SU-DHL-6 (cell line): Measurements from ENCODE around the gene NEK3.
"Not testable (repeated sequence)": the region's sequence is repeated elsewhere in the genome, so short reads cannot be mapped to it uniquely, and the experiment has no call there.

ENCODE experiments used
- H2AFZ ChIP-seq: fragments of 200-600 bp; sonication (generic); 2 replicates; pipeline ENCODE4 v1.6.1; 2014; ENCODE audit warnings: low read depth, mild to moderate bottlenecking, moderate library complexity, mixed read lengths, antibody characterized with exemption, low read length; ENCODE audit not compliant: severe bottlenecking
- H3F3A ChIP-seq: fragments of 200-600 bp; shearing (Covaris generic); 2 replicates; pipeline ENCODE4 v1.6.0; 2016; ENCODE audit warnings: antibody characterized with exemption, mild to moderate bottlenecking; ENCODE audit not compliant: insufficient read depth
- H3K27ac ChIP-seq: fragments of 200-600 bp; sonication (generic); 2 replicates; pipeline ENCODE4 v1.5.1; 2016; ENCODE audit warnings: low read depth, mild to moderate bottlenecking, low read length, moderate library complexity, mixed read lengths
- H3K27me3 ChIP-seq: fragments of 200-600 bp; sonication (generic), shearing (Covaris generic); 2 replicates; pipeline ENCODE4 v1.6.0; 2014; ENCODE audit warnings: mild to moderate bottlenecking, low read length
- H3K36me3 ChIP-seq: fragments of 200-600 bp; sonication (generic); 2 replicates; pipeline ENCODE4 v1.6.1; 2014; ENCODE audit warnings: mild to moderate bottlenecking, low read length, mixed read lengths
- H3K4me2 ChIP-seq: fragments of 300-600, 200-600 bp; shearing (Covaris generic), sonication (generic); 2 replicates; pipeline ENCODE4 v1.6.0; 2014; ENCODE audit warnings: low read length, low read depth, mild to moderate bottlenecking; ENCODE audit not compliant: poor library complexity, severe bottlenecking
- H3K4me3 ChIP-seq: fragments of 200-600 bp; sonication (generic); 2 replicates; pipeline ENCODE4 v1.5.1; 2014; ENCODE audit warnings: antibody characterized with exemption, low read length, mild to moderate bottlenecking, mixed read lengths; ENCODE audit not compliant: insufficient read depth, poor library complexity, severe bottlenecking
- H3K79me2 ChIP-seq: fragments of 200-600 bp; sonication (generic); 2 replicates; pipeline ENCODE4 v1.6.1; 2014; ENCODE audit warnings: mild to moderate bottlenecking, low read length, moderate library complexity; ENCODE audit not compliant: insufficient read depth
- H3K9ac ChIP-seq: fragments of 200-600 bp; sonication (generic); 2 replicates; pipeline ENCODE4 v1.7.0; 2014; ENCODE audit warnings: mild to moderate bottlenecking, low read length
- H3K9me2 ChIP-seq: fragments of 200-600 bp; sonication (generic); replicated peaks from 2 replicates; pipeline ENCODE4 v1.6.1; 2014; ENCODE audit warnings: low read length; ENCODE audit not compliant: insufficient read depth
- H3K9me3 ChIP-seq: fragments of 200-600 bp; sonication (generic); 2 replicates; pipeline ENCODE4 v1.6.1; 2014; ENCODE audit warnings: low read length, mixed read lengths; ENCODE audit not compliant: insufficient read depth
- H4K20me1 ChIP-seq: fragments of 200-600 bp; sonication (generic); 2 replicates; pipeline ENCODE4 v1.6.1; 2014; ENCODE audit warnings: low read depth, mild to moderate bottlenecking, antibody characterized with exemption, low read length, moderate library complexity, mixed read lengths
- EZH2phosphoT487 ChIP-seq: fragments of 200-600 bp; sonication (generic), shearing (Covaris generic); conservative IDR thresholded peaks from 2 replicates; pipeline ENCODE4 v1.6.1; 2018; ENCODE audit warnings: mild to moderate bottlenecking, antibody characterized with exemption, low read length, moderate library complexity, mixed read lengths
- TF ChIP-seq, protein P1 (sequence below): fragments of 200-600 bp; sonication (generic); IDR thresholded peaks from one replicate; pipeline ENCODE4 v1.5.1; 2017; ENCODE audit warnings: antibody characterized with exemption, mild to moderate bottlenecking, low read length, moderate library complexity; ENCODE audit not compliant: insufficient read depth, poor library complexity, severe bottlenecking

The NEK3 gene, protein sequence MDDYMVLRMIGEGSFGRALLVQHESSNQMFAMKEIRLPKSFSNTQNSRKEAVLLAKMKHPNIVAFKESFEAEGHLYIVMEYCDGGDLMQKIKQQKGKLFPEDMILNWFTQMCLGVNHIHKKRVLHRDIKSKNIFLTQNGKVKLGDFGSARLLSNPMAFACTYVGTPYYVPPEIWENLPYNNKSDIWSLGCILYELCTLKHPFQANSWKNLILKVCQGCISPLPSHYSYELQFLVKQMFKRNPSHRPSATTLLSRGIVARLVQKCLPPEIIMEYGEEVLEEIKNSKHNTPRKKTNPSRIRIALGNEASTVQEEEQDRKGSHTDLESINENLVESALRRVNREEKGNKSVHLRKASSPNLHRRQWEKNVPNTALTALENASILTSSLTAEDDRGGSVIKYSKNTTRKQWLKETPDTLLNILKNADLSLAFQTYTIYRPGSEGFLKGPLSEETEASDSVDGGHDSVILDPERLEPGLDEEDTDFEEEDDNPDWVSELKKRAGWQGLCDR

DNA sequence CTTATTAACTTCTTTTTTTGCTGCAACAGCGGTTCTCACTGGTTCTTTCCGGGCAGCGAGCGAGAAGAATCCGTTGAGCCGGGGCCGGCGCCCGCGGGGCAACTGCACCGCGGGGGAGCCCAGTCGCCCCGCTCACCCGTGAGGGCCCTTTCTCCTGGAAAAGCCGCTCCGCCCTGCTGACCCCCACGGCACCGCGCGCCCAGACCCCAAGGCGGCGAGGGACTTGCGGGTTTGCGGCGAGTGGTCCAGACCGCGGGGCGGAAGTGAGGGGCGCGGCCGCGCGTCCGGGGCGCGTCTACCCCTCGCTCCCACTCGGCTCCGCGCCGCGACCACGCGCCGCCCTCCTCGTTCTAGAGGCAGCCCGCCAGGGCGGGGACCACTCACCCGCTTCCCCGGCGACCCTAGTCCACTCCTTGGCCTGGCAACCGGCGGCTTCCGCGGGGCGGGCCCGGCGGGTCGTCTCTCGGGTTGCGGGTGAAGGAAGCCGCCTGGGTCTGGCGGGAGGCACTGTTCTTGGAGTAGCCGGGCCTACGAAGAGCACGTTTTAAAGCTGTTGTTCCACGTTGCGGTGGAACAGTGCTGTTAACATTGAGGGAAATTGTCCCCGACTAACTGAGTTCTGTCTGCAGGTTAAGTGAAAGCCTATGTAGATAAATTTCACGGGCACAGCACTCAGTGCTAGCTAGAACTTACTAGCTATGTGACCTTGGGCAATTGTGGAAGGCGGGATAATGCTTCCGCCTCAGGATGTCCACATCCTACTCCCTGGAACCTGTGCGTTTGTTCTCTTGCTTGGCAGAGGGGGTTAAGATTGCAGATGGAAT lies at the start of gene NEK3:
Gene NEK3 (minus strand): TSS at position 439 of the 824 bp plus-strand sequence. CDS start 3,406 bp downstream, outside the sequence.
- Histone ChIP-seq H3K4me2 (peak within 1 kb of the TSS; percentile 58), H3K4me3 (peak within 1 kb of the TSS; percentile 50), H3K9ac (peak within 1 kb of the TSS; percentile 48), H2AFZ (peak within 1 kb of the TSS; percentile 78), H3K27ac (no peak within 1 kb of the TSS), H3K9me2 (no peaks in the 10 kb centered on the region), H3K9me3 (no peaks in the 10 kb centered on the region), H3K79me2 (no peaks in the 10 kb centered on the region), H3K27me3 (no peaks in the 10 kb centered on the region), H4K20me1 (no peaks in the 10 kb centered on the region), H3K36me3 (no peaks in the 10 kb centered on the region), H3F3A (no peaks in the 10 kb centered on the region)
- TF ChIP-seq EZH2phosphoT487, result no peak
- TF ChIP-seq, protein P1, sequence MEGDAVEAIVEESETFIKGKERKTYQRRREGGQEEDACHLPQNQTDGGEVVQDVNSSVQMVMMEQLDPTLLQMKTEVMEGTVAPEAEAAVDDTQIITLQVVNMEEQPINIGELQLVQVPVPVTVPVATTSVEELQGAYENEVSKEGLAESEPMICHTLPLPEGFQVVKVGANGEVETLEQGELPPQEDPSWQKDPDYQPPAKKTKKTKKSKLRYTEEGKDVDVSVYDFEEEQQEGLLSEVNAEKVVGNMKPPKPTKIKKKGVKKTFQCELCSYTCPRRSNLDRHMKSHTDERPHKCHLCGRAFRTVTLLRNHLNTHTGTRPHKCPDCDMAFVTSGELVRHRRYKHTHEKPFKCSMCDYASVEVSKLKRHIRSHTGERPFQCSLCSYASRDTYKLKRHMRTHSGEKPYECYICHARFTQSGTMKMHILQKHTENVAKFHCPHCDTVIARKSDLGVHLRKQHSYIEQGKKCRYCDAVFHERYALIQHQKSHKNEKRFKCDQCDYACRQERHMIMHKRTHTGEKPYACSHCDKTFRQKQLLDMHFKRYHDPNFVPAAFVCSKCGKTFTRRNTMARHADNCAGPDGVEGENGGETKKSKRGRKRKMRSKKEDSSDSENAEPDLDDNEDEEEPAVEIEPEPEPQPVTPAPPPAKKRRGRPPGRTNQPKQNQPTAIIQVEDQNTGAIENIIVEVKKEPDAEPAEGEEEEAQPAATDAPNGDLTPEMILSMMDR, result no peak

DNA sequence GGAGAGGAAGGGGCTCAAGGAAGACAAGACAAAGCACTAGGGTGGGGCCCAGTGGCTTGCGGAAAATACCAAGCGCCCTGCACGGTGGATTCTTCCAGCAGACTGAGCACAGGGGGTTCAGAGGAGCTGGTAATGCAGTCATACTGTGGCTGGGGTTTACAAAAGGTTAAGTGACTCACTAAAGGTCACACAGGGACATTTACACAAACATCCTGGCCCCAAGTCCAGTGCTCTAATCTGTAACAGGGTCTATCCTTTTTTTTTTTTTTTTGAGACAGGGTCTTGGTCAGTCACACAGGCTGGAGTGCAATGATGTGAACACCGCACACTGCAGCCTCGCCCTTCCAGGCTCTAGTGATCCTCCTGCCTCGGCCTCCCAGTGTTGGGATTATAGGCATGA lies 49.0 kb upstream of the NEK3 start:
- H3K36me3 ChIP-seq, H3K79me2 ChIP-seq, H4K20me1 ChIP-seq, H3K4me3 ChIP-seq, H3K9ac ChIP-seq, H3K9me3 ChIP-seq, H3K9me2 ChIP-seq, H3F3A ChIP-seq, H3K27ac ChIP-seq, H2AFZ ChIP-seq, H3K4me2 ChIP-seq, H3K27me3 ChIP-seq: not testable (repeated sequence)

DNA sequence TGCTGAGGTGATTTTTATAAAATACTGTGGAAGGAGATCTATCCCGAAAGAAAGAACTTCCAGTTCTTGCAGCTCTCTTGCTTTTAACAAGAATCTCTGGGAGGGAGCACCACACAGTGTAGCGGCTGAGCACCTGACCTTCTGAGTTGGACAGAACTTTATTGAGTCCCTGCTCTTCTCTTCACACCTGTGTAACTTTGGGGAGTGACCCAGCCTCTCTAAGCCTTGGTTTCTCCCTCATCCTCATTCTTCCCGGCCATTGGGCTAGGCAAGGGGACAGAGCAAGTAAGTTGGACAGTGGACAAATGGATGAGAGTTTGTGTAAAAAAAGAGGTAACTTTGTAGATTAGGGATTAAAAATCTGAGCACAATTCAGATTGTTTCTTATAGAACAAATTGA lies 48.5 kb upstream of the NEK3 start:
- not testable (repeated sequence) for H3K4me2 ChIP-seq, H2AFZ ChIP-seq, H3K27me3 ChIP-seq, H4K20me1 ChIP-seq, H3K9me2 ChIP-seq, H3K79me2 ChIP-seq, H3K9me3 ChIP-seq, H3K36me3 ChIP-seq, H3K4me3 ChIP-seq, H3K9ac ChIP-seq, H3F3A ChIP-seq, H3K27ac ChIP-seq

DNA sequence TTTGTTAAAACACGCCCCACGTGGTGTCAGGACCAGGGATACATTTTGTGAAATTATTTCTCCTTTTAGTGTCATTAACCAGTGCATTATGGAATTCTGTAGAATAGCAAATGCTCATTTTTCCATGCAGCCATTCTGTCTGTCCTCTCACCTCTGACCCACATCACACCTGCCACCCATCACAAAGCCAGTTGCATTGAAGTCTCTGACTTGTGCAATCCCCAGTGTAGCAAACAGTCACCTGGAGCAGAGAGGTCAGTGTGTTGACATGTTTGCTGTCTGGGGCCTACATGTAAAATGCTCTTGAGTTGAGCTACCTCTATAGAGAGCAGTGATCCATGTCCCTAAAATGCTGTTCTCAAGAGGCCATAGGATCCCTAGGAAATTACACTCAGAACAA lies 47.9 kb upstream of the NEK3 start:
- not testable (repeated sequence) for H3K27ac ChIP-seq, H4K20me1 ChIP-seq, H3K9ac ChIP-seq, H3K4me3 ChIP-seq, H3K4me2 ChIP-seq, H3F3A ChIP-seq, H3K27me3 ChIP-seq, H2AFZ ChIP-seq, H3K9me2 ChIP-seq, H3K79me2 ChIP-seq, H3K36me3 ChIP-seq, H3K9me3 ChIP-seq

DNA sequence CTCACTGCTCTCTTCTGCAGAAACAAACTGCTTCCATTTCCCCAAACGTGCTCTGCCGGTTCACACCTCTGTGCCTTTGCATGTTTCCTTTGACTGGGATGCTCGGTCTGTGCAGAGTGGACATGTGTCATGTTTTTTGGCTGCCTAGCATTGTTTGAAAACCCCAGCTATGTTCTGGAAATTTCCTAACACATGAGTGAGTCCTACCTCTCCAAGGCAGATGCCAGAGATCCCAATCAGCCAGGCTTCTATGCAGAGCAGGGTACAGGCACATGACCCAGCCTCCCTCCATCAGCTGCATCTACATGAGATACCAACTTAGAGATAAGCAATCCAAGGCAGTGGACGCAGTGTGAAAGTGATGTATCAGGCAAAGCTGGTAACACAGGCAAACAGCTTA lies 45.1 kb upstream of the NEK3 start:
- H3K27ac ChIP-seq, H3K9me3 ChIP-seq, H3F3A ChIP-seq, H3K4me3 ChIP-seq, H3K4me2 ChIP-seq, H3K79me2 ChIP-seq, H4K20me1 ChIP-seq, H2AFZ ChIP-seq, H3K27me3 ChIP-seq, H3K9ac ChIP-seq, H3K36me3 ChIP-seq, H3K9me2 ChIP-seq: not testable (repeated sequence)

DNA sequence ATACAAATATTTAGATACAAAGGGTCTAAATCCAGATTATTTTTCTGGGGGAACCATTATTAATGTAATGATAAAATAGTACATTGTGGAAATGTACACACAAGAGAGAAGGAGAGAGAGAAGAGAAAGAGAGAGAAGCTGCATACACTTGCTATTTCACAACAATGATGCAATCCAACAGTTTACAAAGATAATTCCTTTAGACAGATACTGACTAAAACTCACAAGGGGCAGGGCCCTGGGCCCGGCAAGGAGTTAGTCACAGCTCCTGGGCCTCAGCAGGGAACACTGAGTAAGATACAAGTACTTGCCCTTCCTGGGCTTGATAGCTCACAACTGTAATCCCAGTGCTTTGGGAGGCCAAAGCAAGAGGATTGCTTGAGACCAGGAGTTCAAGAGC lies 44.5 kb upstream of the NEK3 start:
- H2AFZ ChIP-seq, H3K4me3 ChIP-seq, H3K27ac ChIP-seq, H3K4me2 ChIP-seq, H3K9me3 ChIP-seq, H3F3A ChIP-seq, H3K79me2 ChIP-seq, H3K36me3 ChIP-seq, H3K27me3 ChIP-seq, H3K9ac ChIP-seq, H4K20me1 ChIP-seq, H3K9me2 ChIP-seq: not testable (repeated sequence)

DNA sequence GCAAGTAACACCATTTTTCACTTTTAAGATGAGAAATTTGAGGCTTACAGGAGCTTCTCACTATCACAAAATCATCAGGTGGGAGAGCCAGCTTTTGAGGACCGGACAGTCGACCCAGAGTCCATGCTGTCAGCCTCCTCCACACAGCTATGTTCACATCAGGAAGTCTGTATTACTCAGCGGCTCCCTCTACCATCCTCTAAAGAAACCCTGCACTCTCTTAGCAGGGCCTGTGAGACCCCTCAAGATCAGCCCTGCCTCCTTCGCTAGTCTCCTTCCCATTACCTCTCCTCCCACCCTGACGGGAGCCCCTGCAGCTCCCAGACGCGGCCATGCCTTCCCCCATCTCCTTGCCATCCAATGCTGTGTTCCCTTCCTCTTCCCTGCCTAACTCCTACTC lies 43.1 kb upstream of the NEK3 start:
- H3K4me3 ChIP-seq, H2AFZ ChIP-seq, H3K9me2 ChIP-seq: not testable (repeated sequence)

More for the DNA sequence above, 43.1 kb upstream of the NEK3 start:
- not testable (repeated sequence) for H3K79me2 ChIP-seq, H3K27me3 ChIP-seq, H4K20me1 ChIP-seq, H3K36me3 ChIP-seq, H3K9ac ChIP-seq, H3F3A ChIP-seq, H3K4me2 ChIP-seq, H3K27ac ChIP-seq, H3K9me3 ChIP-seq
